ENCODE measurements around the gene FGF13. TPM values are rescaled to one million over a fixed set of nuclear protein-coding genes. Genes with fewer than 3 reads are reported as not detected.

The FGF13 gene
- total RNA-seq, 1 experiment from 2014 or later: 17.1 TPM

GRCh38 chrX:138723301-138723700, 11.8 kb upstream of the FGF13 start:
- WGBS (ENCODE audit: extremely low coverage, insufficient read length, low lambda C conversion rate): no CpG with 5 or more reads among the region's 5 CpGs
- peaks cover 3 to 11% of the 10 kb centered on the region in 2 experiments for H3K4me1 Mint-ChIP-seq
- no peak overlapping the region for H2AK5ac ChIP-seq (ENCODE audit: insufficient read length, low read length)

More at GRCh38 chrX:138723301-138723700, 11.8 kb upstream of the FGF13 start:
- no peak overlapping the region for H4K5ac ChIP-seq (ENCODE audit: insufficient read length, low read depth, low read length)
- H2AFZ ChIP-seq (ENCODE audit: low read length): no peak overlapping the region
- H3K56ac ChIP-seq (ENCODE audit: insufficient read length, low read depth, low read length): no peak overlapping the region
- no peaks in the 10 kb centered on the region for H4K20me1 ChIP-seq (ENCODE audit: control insufficient read depth, insufficient read depth, insufficient read length)
- H3K4me3 Mint-ChIP-seq: no peak overlapping the region
- H3K4me2 ChIP-seq (ENCODE audit: insufficient read depth, insufficient read length, low read length): no peak overlapping the region
- no peak overlapping the region for H3K4ac ChIP-seq (ENCODE audit: low read depth, low read length)
- H3K9me3 Mint-ChIP-seq: peaks cover 0 to 30% of the 10 kb centered on the region in 2 experiments; a peak in 2 of 5 replicates
- no peak overlapping the region for H3K27ac ChIP-seq (ENCODE audit: insufficient read length, low read depth, low read length)
- H3K27ac Mint-ChIP-seq: no peak overlapping the region
- no peaks in the 10 kb centered on the region for H3K79me1 ChIP-seq (ENCODE audit: insufficient read depth, low read depth, low read length, poor library complexity, severe bottlenecking)
- no peak overlapping the region for H3T11ph ChIP-seq (ENCODE audit: low read length)
- no peak overlapping the region for H2BK120ac ChIP-seq (ENCODE audit: low read depth, low read length, poor library complexity, severe bottlenecking)
- no peak overlapping the region for H2BK15ac ChIP-seq (ENCODE audit: low read depth, low read length)
- DNase-seq: no peak
- H2BK12ac ChIP-seq (ENCODE audit: insufficient read length, low read depth, low read length): no peak overlapping the region
- H3K36me3 Mint-ChIP-seq (ENCODE audit: insufficient read depth in 1 of 3, low read depth in 3 of 3): no peaks in the 10 kb centered on the region
- H4K8ac ChIP-seq (replicated peaks; ENCODE audit: insufficient read length, low read depth, low read length): no peak overlapping the region
- H3K79me2 ChIP-seq (ENCODE audit: insufficient read depth, low read length): no peaks in the 10 kb centered on the region
- TF ChIP-seq CTCF (conservative IDR thresholded peaks at IDR 0.05): no peak
- H2BK20ac ChIP-seq (ENCODE audit: low read depth, low read length, poor library complexity, severe bottlenecking): no peak overlapping the region
- H3K18ac ChIP-seq (ENCODE audit: insufficient read length, low read depth, low read length): no peak overlapping the region
- no peak overlapping the region for H3K23ac ChIP-seq (ENCODE audit: insufficient read length, low read depth, low read length)
- no peak overlapping the region for H4K91ac ChIP-seq (ENCODE audit: insufficient read length, low read depth, low read length)
- no peaks in the 10 kb centered on the region for H3K9me3 ChIP-seq (ENCODE audit: control insufficient read depth, low read depth, low read length)
- H3K4me1 ChIP-seq (ENCODE audit: insufficient read depth, low read length): no peaks in the 10 kb centered on the region
- no peak overlapping the region for H3K9ac ChIP-seq (ENCODE audit: extremely low read depth, insufficient read length, low read length)
- H3K27me3 Mint-ChIP-seq (ENCODE audit: low read depth): no peaks in the 10 kb centered on the region
- no peaks in the 10 kb centered on the region for H3K27me3 ChIP-seq (ENCODE audit: insufficient read depth, low read length)
- H3K14ac ChIP-seq (ENCODE audit: insufficient read depth, low read length): no peak overlapping the region
- no peak overlapping the region for H2BK5ac ChIP-seq (ENCODE audit: insufficient read length, low read length)
- H3K23me2 ChIP-seq (ENCODE audit: insufficient read length, low read depth, low read length, poor library complexity, severe bottlenecking): no peaks in the 10 kb centered on the region
